NCI-H446 (cell line): Measurements from ENCODE around the gene CAMK2D.

ENCODE experiments used
- DNase-seq, 2 experiments: peaks; one replicate each; lab custom pipeline; 2025; lab: John Stamatoyannopoulos, UW

Gene CAMK2D

GRCh38 chr4:113604955-113605354, 156.6 kb downstream of the CAMK2D start:
- no peak for DNase-seq

- DNase-seq: no peak
Observed at GRCh38 chr4:113603911-113604310, 157.6 kb downstream of the CAMK2D start.

GRCh38 chr4:113602646-113603228, 158.8 kb downstream of the CAMK2D start:
- no peak for DNase-seq

- no peak for DNase-seq
Observed at GRCh38 chr4:113601636-113602035, 159.9 kb downstream of the CAMK2D start.

GRCh38 chr4:113596396-113596795, 165.1 kb downstream of the CAMK2D start:
- DNase-seq: no peak

GRCh38 chr4:113594231-113594556, 167.3 kb downstream of the CAMK2D start:
- no peak for DNase-seq

GRCh38 chr4:113593400-113594230, 167.9 kb downstream of the CAMK2D start:
- DNase-seq: no peak

- no peak for DNase-seq
Observed at GRCh38 chr4:113591982-113592381, 169.6 kb downstream of the CAMK2D start.

- no peak for DNase-seq
Observed at GRCh38 chr4:113588895-113589668, 172.5 kb downstream of the CAMK2D start.

GRCh38 chr4:113587640-113588275, 173.8 kb downstream of the CAMK2D start:
- no peak for DNase-seq

- no peak for DNase-seq
Observed at GRCh38 chr4:113587156-113587555, 174.4 kb downstream of the CAMK2D start.

- no peak for DNase-seq
Observed at GRCh38 chr4:113586072-113586471, 175.5 kb downstream of the CAMK2D start.

GRCh38 chr4:113584407-113585150, 177.0 kb downstream of the CAMK2D start:
- DNase-seq: peak; percentile 32 to 78

- peak in 1 of 2 experiments; percentile 3 for DNase-seq
Observed at GRCh38 chr4:113582737-113583136, 178.8 kb downstream of the CAMK2D start.

GRCh38 chr4:113579360-113579759, 182.2 kb downstream of the CAMK2D start:
- no peak for DNase-seq

GRCh38 chr4:113576947-113577678, 184.4 kb downstream of the CAMK2D start:
- DNase-seq: no peak

- no peak for DNase-seq
Observed at GRCh38 chr4:113575401-113575800, 186.1 kb downstream of the CAMK2D start.

GRCh38 chr4:113574636-113575103, 186.9 kb downstream of the CAMK2D start:
- peak; percentile 51 to 82 for DNase-seq

- DNase-seq: no peak
Observed at GRCh38 chr4:113572620-113573019, 188.9 kb downstream of the CAMK2D start.

GRCh38 chr4:113566015-113566795, 195.3 kb downstream of the CAMK2D start:
- no peak for DNase-seq
